ENCODE results near the gene CAMTA1. TPM values are rescaled to one million over a fixed set of nuclear protein-coding genes. Genes with fewer than 3 reads are reported as not detected.

CAMTA1 gene
- total and polyA plus RNA-seq, 3 experiments from 2014 or later: 60.2 to 79.0 (median 61.7) TPM

DNA sequence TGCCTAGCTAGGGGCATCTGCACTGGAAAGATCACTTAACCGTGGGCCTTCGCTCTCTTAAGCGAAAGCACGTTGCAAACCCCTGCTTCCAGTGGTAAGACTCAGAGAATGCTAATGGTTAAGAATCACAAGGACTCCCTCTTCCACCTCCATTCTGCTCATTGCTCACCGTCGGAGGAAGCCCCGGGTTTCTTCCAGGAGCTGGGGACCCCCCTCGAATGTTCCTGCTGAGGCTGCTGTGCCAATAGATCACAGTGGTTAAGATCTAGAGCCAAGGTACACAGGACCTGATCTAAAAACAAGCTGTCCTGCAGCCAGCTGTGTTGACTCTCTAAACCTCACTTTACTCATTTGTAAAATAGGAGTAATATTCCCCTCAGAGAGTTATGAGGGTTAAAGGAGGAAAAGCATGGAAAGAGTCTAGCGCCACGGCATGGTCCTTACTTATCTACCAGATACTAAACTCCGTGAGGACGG, 986.6 kb downstream of the CAMTA1 start:
- Histone ChIP-seq H3K27ac (ENCODE audit: low read depth, low read length) (peak overlapping the region; percentile 74), H3K27me3 (ENCODE audit: insufficient read depth, low read length, poor library complexity, severe bottlenecking) (no peaks in the 10 kb centered on the region), H3K36me3 (ENCODE audit: insufficient read depth, low read length) (peaks cover 4% of the 10 kb centered on the region), H3K4me3 (ENCODE audit: low read length) (peak overlapping the region; percentile 92), H3K9me3 (ENCODE audit: low read length) (no peaks in the 10 kb centered on the region), H3K4me1 (ENCODE audit: insufficient read depth, low read length) (peaks cover 18% of the 10 kb centered on the region)
- H3K27me3 Mint-ChIP-seq: peaks cover 0 to 2% of the 10 kb centered on the region in 2 donors
- peaks cover 0 to 49% (median 11%) of the 10 kb centered on the region in 3 donors for H3K36me3 Mint-ChIP-seq
- ChIA-PET POLR2A (no interaction called here), CTCF (interaction anchor here (1.0 to 1.8 kb wide), 3 partner anchors 8 to 104 kb away, joined by 3 to 7 read pairs (median 3); no protein-coding TSS in a partner anchor)
- H3K4me1 Mint-ChIP-seq: peaks cover 27 to 55% (median 52%) of the 10 kb centered on the region in 3 donors
- H3K27ac Mint-ChIP-seq: peak overlapping the region; percentile 75 to 90 (median 84)
- H3K9me3 Mint-ChIP-seq: no peaks in the 10 kb centered on the region
- H3K4me3 Mint-ChIP-seq: peak overlapping the region; percentile 83 to 92 (median 88)
- DNase-seq: no peak

DNA sequence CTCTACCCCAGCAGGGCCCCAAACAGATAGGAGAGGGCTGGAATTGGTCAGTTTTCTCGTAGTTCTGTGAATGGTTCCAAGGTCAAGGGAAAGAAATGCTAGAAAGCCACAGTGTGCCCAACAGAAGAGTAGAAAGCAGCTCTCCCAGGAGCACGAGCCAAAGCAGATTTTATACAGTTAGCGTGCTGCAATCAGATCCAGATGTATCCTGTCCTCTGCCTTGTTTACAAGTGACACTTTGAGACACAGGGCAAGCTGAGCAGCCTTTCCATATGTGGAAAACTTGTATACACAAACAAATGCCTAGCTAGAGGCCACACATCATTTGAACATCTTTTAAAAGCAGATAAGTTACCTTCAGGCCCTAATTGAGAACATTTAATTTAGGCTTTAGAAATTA, 992.3 kb downstream of the CAMTA1 start:
- POLR2A ChIA-PET: no interaction called here
- H3K27me3 Mint-ChIP-seq: no peaks in the 10 kb centered on the region
- H3K9me3 ChIP-seq (ENCODE audit: low read length): no peaks in the 10 kb centered on the region
- H3K36me3 Mint-ChIP-seq: peaks cover 0 to 74% (median 11%) of the 10 kb centered on the region in 3 donors
- H3K27me3 ChIP-seq (ENCODE audit: insufficient read depth, low read length, poor library complexity, severe bottlenecking): no peaks in the 10 kb centered on the region
- peaks cover 18% of the 10 kb centered on the region for H3K36me3 ChIP-seq (ENCODE audit: insufficient read depth, low read length)
- CTCF ChIA-PET: no interaction called here
- H3K4me3 ChIP-seq (ENCODE audit: low read length): no peak overlapping the region
- peaks cover 31 to 58% (median 51%) of the 10 kb centered on the region in 3 donors for H3K4me1 Mint-ChIP-seq
- H3K27ac Mint-ChIP-seq: no peak overlapping the region
- H3K4me3 Mint-ChIP-seq: peak overlapping the region in 1 of 7 donors; percentile 18
- H3K27ac ChIP-seq (ENCODE audit: low read depth, low read length): no peak overlapping the region
- H3K9me3 Mint-ChIP-seq: no peaks in the 10 kb centered on the region
- DNase-seq: no peak
- peaks cover 14% of the 10 kb centered on the region for H3K4me1 ChIP-seq (ENCODE audit: insufficient read depth, low read length)

DNA sequence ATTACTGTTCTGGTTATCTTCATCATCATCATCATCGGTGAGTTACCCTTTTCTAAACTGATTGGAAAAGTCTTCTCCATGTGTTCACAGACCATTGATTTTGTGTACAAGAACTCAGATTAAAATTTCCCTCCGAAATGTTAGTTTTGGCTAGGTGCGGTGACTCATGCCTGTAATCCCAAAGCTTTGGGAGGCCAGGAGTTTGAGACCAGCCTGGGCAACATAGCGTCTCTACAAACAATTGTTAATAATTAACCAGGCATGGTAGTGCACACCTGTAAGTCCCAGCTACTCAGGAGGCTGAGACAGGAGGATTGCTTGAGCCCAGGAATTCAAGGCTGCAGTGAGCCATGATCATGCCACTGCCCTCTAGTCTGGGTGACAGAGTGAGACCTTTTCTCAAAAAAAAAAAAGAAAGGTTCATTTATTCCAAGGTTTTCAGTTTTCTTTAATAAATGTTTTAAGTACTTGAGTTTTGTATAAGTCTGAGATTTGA, 992.9 kb downstream of the CAMTA1 start:
- Mint-ChIP-seq H3K27me3 (no peaks in the 10 kb centered on the region), H3K9me3 (no peaks in the 10 kb centered on the region), H3K4me3 (no peak overlapping the region), H3K36me3 (peaks cover 0 to 70% (median 10%) of the 10 kb centered on the region in 3 donors), H3K4me1 (peaks cover 37 to 56% (median 49%) of the 10 kb centered on the region in 3 donors), H3K27ac (no peak overlapping the region)
- DNase-seq: no peak
- no peaks in the 10 kb centered on the region for H3K27me3 ChIP-seq (ENCODE audit: insufficient read depth, low read length, poor library complexity, severe bottlenecking)
- CTCF ChIA-PET: no interaction called here
- no peak overlapping the region for H3K4me3 ChIP-seq (ENCODE audit: low read length)
- POLR2A ChIA-PET: no interaction called here
- peaks cover 18% of the 10 kb centered on the region for H3K36me3 ChIP-seq (ENCODE audit: insufficient read depth, low read length)
- peaks cover 20% of the 10 kb centered on the region for H3K4me1 ChIP-seq (ENCODE audit: insufficient read depth, low read length)
- H3K27ac ChIP-seq (ENCODE audit: low read depth, low read length): no peak overlapping the region
- no peaks in the 10 kb centered on the region for H3K9me3 ChIP-seq (ENCODE audit: low read length)

DNA sequence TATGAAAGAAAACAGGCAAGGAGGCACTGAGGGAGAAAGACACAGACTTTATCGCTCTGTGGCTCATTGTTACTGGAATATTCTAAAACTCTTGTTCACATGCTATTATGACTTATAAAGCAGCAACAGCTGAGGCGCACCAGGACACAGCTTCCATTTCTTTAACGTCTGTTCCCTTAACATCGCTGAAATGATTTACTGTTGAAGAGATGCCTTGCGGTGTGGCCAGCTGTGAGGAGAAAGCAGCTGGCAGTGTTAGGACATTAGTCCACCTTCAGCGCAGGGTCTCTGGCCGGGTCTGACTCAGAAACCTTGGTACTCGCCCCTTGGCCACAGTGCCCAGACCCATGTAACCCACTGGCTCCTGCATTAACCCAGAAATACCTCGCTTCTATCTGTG, 995.7 kb downstream of the CAMTA1 start:
- H3K9me3 Mint-ChIP-seq: no peaks in the 10 kb centered on the region
- peaks cover 13% of the 10 kb centered on the region for H3K36me3 ChIP-seq (ENCODE audit: insufficient read depth, low read length)
- H3K4me1 Mint-ChIP-seq: peaks cover 30 to 40% (median 34%) of the 10 kb centered on the region in 3 donors
- no peaks in the 10 kb centered on the region for H3K27me3 Mint-ChIP-seq
- H3K27me3 ChIP-seq (ENCODE audit: insufficient read depth, low read length, poor library complexity, severe bottlenecking): no peaks in the 10 kb centered on the region
- no peak overlapping the region for H3K4me3 ChIP-seq (ENCODE audit: low read length)
- no peak overlapping the region for H3K27ac ChIP-seq (ENCODE audit: low read depth, low read length)
- peak overlapping the region in 2 of 7 donors; percentile 0 to 68 for H3K4me3 Mint-ChIP-seq
- H3K4me1 ChIP-seq (ENCODE audit: insufficient read depth, low read length): peaks cover 25% of the 10 kb centered on the region
- POLR2A ChIA-PET: no interaction called here
- H3K36me3 Mint-ChIP-seq: peaks cover 0 to 51% (median 3%) of the 10 kb centered on the region in 3 donors
- H3K27ac Mint-ChIP-seq: peak overlapping the region in 2 of 8 donors; percentile 50 to 88
- CTCF ChIA-PET: no interaction called here
- H3K9me3 ChIP-seq (ENCODE audit: low read length): no peaks in the 10 kb centered on the region
- no peak for DNase-seq

DNA sequence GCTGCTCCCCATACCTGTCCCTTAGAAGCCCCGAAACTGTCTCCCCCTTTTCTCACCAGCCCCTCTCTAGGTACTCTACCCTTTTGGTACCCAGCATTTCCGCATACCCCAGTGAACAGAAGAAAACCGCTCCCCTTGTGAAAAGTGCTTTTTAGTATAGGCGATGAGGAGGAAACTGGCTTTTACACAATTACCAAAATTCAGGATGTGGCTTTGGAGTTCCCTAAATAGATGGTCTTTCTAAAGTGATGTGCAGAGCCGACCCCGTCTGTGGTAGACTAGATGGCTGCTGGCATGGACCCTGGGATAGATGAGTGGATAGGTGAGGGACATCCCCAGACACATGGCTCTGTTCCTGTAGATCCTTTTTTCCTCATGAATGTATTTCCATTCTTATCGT, 996.2 kb downstream of the CAMTA1 start:
- Mint-ChIP-seq H3K36me3 (peaks cover 0 to 47% (median 2%) of the 10 kb centered on the region in 3 donors), H3K4me3 (peak overlapping the region in 5 of 7 donors; percentile 61 to 84 (median 77)), H3K27ac (peak overlapping the region in 6 of 8 donors; percentile 2 to 90 (median 40)), H3K4me1 (peaks cover 27 to 35% (median 30%) of the 10 kb centered on the region in 3 donors), H3K9me3 (no peaks in the 10 kb centered on the region), H3K27me3 (no peaks in the 10 kb centered on the region)
- DNase-seq: no peak
- H3K9me3 ChIP-seq (ENCODE audit: low read length): no peaks in the 10 kb centered on the region
- peaks cover 13% of the 10 kb centered on the region for H3K36me3 ChIP-seq (ENCODE audit: insufficient read depth, low read length)
- H3K27me3 ChIP-seq (ENCODE audit: insufficient read depth, low read length, poor library complexity, severe bottlenecking): no peaks in the 10 kb centered on the region
- H3K4me3 ChIP-seq (ENCODE audit: low read length): no peak overlapping the region
- H3K27ac ChIP-seq (ENCODE audit: low read depth, low read length): no peak overlapping the region
- ChIA-PET POLR2A (no interaction called here), CTCF (no interaction called here)
- peaks cover 25% of the 10 kb centered on the region for H3K4me1 ChIP-seq (ENCODE audit: insufficient read depth, low read length)

DNA sequence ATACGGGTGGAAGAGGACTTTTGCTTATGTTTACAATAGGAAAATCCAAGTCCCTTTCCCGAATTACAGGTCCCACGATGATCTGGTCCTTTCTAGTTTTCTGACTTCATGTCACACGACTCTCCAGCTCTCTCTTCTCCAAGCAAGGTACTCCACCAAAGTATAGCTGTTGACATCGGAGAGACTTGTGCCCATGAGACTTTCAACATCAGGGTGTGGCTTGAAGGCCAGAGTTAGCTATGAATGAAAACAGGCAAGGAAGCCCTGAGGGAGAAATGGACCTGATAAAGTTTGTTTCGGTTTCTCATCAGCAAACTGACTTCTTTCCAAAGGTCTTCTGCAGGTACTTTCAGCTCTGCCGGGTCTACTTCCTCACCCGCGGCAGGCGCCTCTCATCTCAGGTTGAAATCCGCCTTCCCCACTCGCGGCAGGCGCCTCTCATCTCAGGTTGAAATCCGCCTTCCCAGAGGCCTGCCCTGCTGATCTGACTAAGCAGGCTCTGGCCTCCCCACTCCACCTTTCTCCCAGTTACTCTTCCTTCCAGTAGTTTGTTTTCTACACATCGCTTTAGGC, 996.8 kb downstream of the CAMTA1 start:
- Histone ChIP-seq H3K36me3 (ENCODE audit: insufficient read depth, low read length) (peaks cover 13% of the 10 kb centered on the region), H3K27ac (ENCODE audit: low read depth, low read length) (no peak overlapping the region), H3K4me3 (ENCODE audit: low read length) (no peak overlapping the region), H3K27me3 (ENCODE audit: insufficient read depth, low read length, poor library complexity, severe bottlenecking) (no peaks in the 10 kb centered on the region), H3K4me1 (ENCODE audit: insufficient read depth, low read length) (peaks cover 25% of the 10 kb centered on the region), H3K9me3 (ENCODE audit: low read length) (no peaks in the 10 kb centered on the region)
- Mint-ChIP-seq H3K27ac (peak overlapping the region; percentile 8 to 93 (median 82)), H3K4me3 (peak overlapping the region; percentile 61 to 84 (median 77)), H3K36me3 (peaks cover 0 to 41% (median 1%) of the 10 kb centered on the region in 3 donors), H3K27me3 (no peaks in the 10 kb centered on the region), H3K9me3 (no peaks in the 10 kb centered on the region), H3K4me1 (peaks cover 25 to 35% (median 30%) of the 10 kb centered on the region in 3 donors)
- CTCF ChIA-PET: no interaction called here
- POLR2A ChIA-PET: no interaction called here
- DNase-seq: peak in 1 of 5 donors; percentile 20

DNA sequence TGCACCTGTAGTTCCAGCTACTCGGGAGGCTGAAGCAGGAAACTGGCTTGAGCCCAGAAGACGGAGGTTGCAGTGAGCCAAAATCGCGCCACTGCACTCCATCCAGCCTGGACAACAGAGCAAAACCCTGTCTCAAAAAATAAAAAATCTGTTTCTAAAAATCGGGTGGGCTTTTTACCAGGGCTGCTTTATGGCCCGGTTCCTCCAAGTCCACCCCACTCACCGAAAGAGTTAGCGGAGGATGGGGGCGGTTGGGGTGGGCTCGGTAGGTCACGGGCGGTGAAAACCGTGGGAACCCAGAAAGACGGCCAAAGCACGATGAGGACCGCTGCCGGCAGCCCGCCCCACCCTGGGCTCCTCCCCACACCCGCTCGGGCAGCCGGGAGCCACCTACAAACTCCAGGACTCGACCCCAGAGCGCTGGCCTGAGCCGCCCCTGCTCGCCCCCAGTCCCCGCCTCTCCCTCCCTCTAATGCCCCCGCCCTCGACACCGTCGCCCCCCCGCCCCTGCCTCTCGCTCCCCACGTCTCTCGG, 998.0 kb downstream of the CAMTA1 start:
- peak overlapping the region; percentile 52 for H3K4me3 ChIP-seq (ENCODE audit: low read length)
- peak overlapping the region; percentile 10 for H3K27ac ChIP-seq (ENCODE audit: low read depth, low read length)

DNA sequence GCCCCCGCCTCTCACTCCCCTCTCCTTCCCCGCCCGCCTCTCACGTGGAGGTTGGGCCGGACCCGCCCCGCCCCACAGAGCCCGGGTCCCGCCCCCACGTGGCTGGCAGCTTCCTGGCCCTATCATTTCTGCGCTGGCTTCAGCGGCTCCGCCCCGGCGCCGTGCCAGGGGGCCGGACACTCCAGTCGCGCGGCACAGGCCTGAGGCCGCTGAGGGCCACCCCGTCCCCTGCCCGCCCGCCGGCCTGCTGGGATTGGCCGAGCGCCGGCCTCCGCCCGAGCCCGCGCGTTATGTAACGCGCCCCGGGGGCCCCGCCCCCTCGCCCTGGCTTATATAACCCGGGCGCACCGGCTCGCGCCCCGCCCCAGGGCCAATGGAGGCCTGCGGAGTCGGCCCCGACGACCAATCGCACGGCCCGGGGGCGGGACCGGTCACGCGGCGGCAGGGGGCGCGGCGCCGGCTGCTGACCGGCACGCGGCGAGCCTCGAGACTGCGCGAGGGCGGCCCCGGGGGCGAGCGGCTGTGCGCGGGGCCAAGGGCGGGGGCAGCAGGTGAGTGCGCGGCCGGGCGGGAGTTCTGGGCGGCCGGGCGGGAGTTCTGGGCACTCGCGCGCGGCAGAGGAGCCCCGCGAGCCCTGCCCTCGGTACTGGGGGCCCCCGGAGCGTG, 998.7 kb downstream of the CAMTA1 start, which contains the start of gene PER3:
Gene PER3, plus strand, starts transcription at position 466 of the 666 bp plus-strand sequence. CDS start 587 bp downstream, outside the sequence.
- H3K4me1 Mint-ChIP-seq: peaks cover 25 to 35% (median 30%) of the 10 kb centered on the region in 3 donors
- Histone ChIP-seq H3K27me3 (ENCODE audit: insufficient read depth, low read length, poor library complexity, severe bottlenecking) (no peaks in the 10 kb centered on the region), H3K4me3 (ENCODE audit: low read length) (peak within 1 kb of the TSS; percentile 52), H3K4me1 (ENCODE audit: insufficient read depth, low read length) (peaks cover 25% of the 10 kb centered on the region), H3K27ac (ENCODE audit: low read depth, low read length) (peak within 1 kb of the TSS; percentile 65), H3K36me3 (ENCODE audit: insufficient read depth, low read length) (no peaks in the 10 kb centered on the region), H3K9me3 (ENCODE audit: low read length) (no peaks in the 10 kb centered on the region)
- POLR2A ChIA-PET: no interaction called here
- H3K9me3 Mint-ChIP-seq: no peaks in the 10 kb centered on the region
- peaks cover 1 to 36% (median 3%) of the 10 kb centered on the region in 3 donors for H3K36me3 Mint-ChIP-seq
- CTCF ChIA-PET: no interaction called here
- H3K27ac Mint-ChIP-seq: peak within 1 kb of the TSS; percentile 50 to 92 (median 88)
- H3K27me3 Mint-ChIP-seq: no peaks in the 10 kb centered on the region
- H3K4me3 Mint-ChIP-seq: peak within 1 kb of the TSS; percentile 68 to 90 (median 77)
- peak; percentile 89 to 95 (median 92) for DNase-seq

More for the DNA sequence above, 998.0 kb downstream of the CAMTA1 start:
- H3K36me3 ChIP-seq (ENCODE audit: insufficient read depth, low read length): peaks cover 2% of the 10 kb centered on the region
- ChIA-PET CTCF (no interaction called here), POLR2A (no interaction called here)
- peaks cover 25% of the 10 kb centered on the region for H3K4me1 ChIP-seq (ENCODE audit: insufficient read depth, low read length)
- Mint-ChIP-seq H3K9me3 (no peaks in the 10 kb centered on the region), H3K36me3 (peaks cover 0 to 36% (median 1%) of the 10 kb centered on the region in 3 donors), H3K4me3 (peak overlapping the region; percentile 66 to 90 (median 77)), H3K4me1 (peaks cover 25 to 35% (median 30%) of the 10 kb centered on the region in 3 donors), H3K27me3 (no peaks in the 10 kb centered on the region), H3K27ac (peak overlapping the region; percentile 34 to 91 (median 82))
- H3K27me3 ChIP-seq (ENCODE audit: insufficient read depth, low read length, poor library complexity, severe bottlenecking): no peaks in the 10 kb centered on the region
- no peak for DNase-seq
- H3K9me3 ChIP-seq (ENCODE audit: low read length): no peaks in the 10 kb centered on the region

Measured in CD8-positive, alpha-beta memory T cell (primary cell).